Dermis microvascular lymphatic vessel endothelial cell (primary cell): ENCODE data around the gene RESF1. TPM values are rescaled to one million over a fixed set of nuclear protein-coding genes. Genes with fewer than 3 reads are reported as not detected.

Experiments
- total RNA-seq: library from RNA; depleted of rRNA; stranded (reverse); fragments of >200 nt; gene quantifications from 2 replicates; pipeline ENCODE4 v1.2.1, GENCODE V29; 2014

RESF1 gene
- total RNA-seq, 1 donor from 2014 or later: 35.7 TPM

Other genes with a start within 250 kb of the RESF1 start
- gene AMN1, start 230.4 kb upstream of the RESF1 start, total RNA-seq: 7.8 and 9.0 TPM in 2 replicates
- 12.8 and 28.4 TPM in 2 replicates for gene BICD1, start 147.4 kb downstream of the RESF1 start, total RNA-seq